ENCODE results near the gene C5orf46. TPM values are rescaled to one million over a fixed set of nuclear protein-coding genes. Genes with fewer than 3 reads are reported as not detected.

C5orf46 gene
- polyA plus RNA-seq, 1 donor (not counting 4 experiments of a cell fraction or from before 2014, with no cell fraction given): 0.75 TPM

GRCh38 chr5:147845618-147846017 is 60.7 kb downstream of the C5orf46 start:
- H3K9ac ChIP-seq (ENCODE audit: control insufficient read depth, extremely low read depth, insufficient read depth, low read length): no peak overlapping the region
- no peaks in the 10 kb centered on the region for H3K27me3 ChIP-seq (ENCODE audit: control insufficient read depth, extremely low read depth, insufficient read depth, low read length)
- FAIRE-seq (no peak), DNase-seq (ENCODE audit: low read depth, low spot score) (no peak)
- H3K27ac ChIP-seq (ENCODE audit: control insufficient read depth, insufficient read depth, low read length): no peak overlapping the region
- H3K4me2 ChIP-seq (ENCODE audit: control insufficient read depth, extremely low read depth, insufficient read depth, low read depth, low read length): no peak overlapping the region
- TF ChIP-seq, protein P1, sequence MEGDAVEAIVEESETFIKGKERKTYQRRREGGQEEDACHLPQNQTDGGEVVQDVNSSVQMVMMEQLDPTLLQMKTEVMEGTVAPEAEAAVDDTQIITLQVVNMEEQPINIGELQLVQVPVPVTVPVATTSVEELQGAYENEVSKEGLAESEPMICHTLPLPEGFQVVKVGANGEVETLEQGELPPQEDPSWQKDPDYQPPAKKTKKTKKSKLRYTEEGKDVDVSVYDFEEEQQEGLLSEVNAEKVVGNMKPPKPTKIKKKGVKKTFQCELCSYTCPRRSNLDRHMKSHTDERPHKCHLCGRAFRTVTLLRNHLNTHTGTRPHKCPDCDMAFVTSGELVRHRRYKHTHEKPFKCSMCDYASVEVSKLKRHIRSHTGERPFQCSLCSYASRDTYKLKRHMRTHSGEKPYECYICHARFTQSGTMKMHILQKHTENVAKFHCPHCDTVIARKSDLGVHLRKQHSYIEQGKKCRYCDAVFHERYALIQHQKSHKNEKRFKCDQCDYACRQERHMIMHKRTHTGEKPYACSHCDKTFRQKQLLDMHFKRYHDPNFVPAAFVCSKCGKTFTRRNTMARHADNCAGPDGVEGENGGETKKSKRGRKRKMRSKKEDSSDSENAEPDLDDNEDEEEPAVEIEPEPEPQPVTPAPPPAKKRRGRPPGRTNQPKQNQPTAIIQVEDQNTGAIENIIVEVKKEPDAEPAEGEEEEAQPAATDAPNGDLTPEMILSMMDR (optimal IDR thresholded peaks at IDR 0.05 in 1 of 3, IDR thresholded peaks at IDR 0.05 in 1 of 3, conservative IDR thresholded peaks at IDR 0.05 in 1 of 3; ENCODE audit: extremely low read depth in 1 of 3, insufficient read depth in 2 of 3, low read length in 3 of 3): no peak
- TF ChIP-seq EZH2 (IDR thresholded peaks at IDR 0.05; ENCODE audit: low read length): no peak
- H3K4me3 ChIP-seq (ENCODE audit: control insufficient read depth in 2 of 3, extremely low read depth in 1 of 3, insufficient read depth in 2 of 3, low read depth in 1 of 3, low read length in 3 of 3): no peak overlapping the region
- no peak overlapping the region for H2AFZ ChIP-seq (ENCODE audit: control insufficient read depth, low read length)
- dilution Hi-C loops (cut with MboI; ENCODE audit: extremely low pct_ligation_motif_present, low sequenced_read_pairs): no loop called here
- no peaks in the 10 kb centered on the region for H3K9me1 ChIP-seq (ENCODE audit: control insufficient read depth, extremely low read depth, insufficient read depth, low read length)
- H3K79me2 ChIP-seq (ENCODE audit: control insufficient read depth, insufficient read depth, low read length): no peaks in the 10 kb centered on the region
- H4K20me1 ChIP-seq (ENCODE audit: control insufficient read depth, extremely low read depth, insufficient read depth, low read length): no peaks in the 10 kb centered on the region
- no peaks in the 10 kb centered on the region for H3K4me1 ChIP-seq (ENCODE audit: control insufficient read depth, extremely low read depth, insufficient read depth, low read length)
- no peaks in the 10 kb centered on the region for H3K9me3 ChIP-seq (ENCODE audit: control insufficient read depth, low read depth, low read length)
- no peaks in the 10 kb centered on the region for H3K36me3 ChIP-seq (ENCODE audit: control insufficient read depth in 2 of 2, extremely low read depth in 1 of 2, insufficient read depth in 2 of 2, low read length in 2 of 2)

GRCh38 chr5:147844846-147845245 is 61.5 kb downstream of the C5orf46 start:
- Histone ChIP-seq H3K4me2 (ENCODE audit: control insufficient read depth, extremely low read depth, insufficient read depth, low read depth, low read length) (no peak overlapping the region), H3K79me2 (ENCODE audit: control insufficient read depth, insufficient read depth, low read length) (no peaks in the 10 kb centered on the region), H3K4me3 (ENCODE audit: control insufficient read depth in 2 of 3, extremely low read depth in 1 of 3, insufficient read depth in 2 of 3, low read depth in 1 of 3, low read length in 3 of 3) (no peak overlapping the region), H4K20me1 (ENCODE audit: control insufficient read depth, extremely low read depth, insufficient read depth, low read length) (no peaks in the 10 kb centered on the region), H3K4me1 (ENCODE audit: control insufficient read depth, extremely low read depth, insufficient read depth, low read length) (no peaks in the 10 kb centered on the region), H3K9ac (ENCODE audit: control insufficient read depth, extremely low read depth, insufficient read depth, low read length) (no peak overlapping the region), H3K36me3 (ENCODE audit: control insufficient read depth in 2 of 2, extremely low read depth in 1 of 2, insufficient read depth in 2 of 2, low read length in 2 of 2) (no peaks in the 10 kb centered on the region), H3K9me1 (ENCODE audit: control insufficient read depth, extremely low read depth, insufficient read depth, low read length) (no peaks in the 10 kb centered on the region), H3K9me3 (ENCODE audit: control insufficient read depth, low read depth, low read length) (no peaks in the 10 kb centered on the region), H2AFZ (ENCODE audit: control insufficient read depth, low read length) (no peak overlapping the region), H3K27ac (ENCODE audit: control insufficient read depth, insufficient read depth, low read length) (no peak overlapping the region), H3K27me3 (ENCODE audit: control insufficient read depth, extremely low read depth, insufficient read depth, low read length) (no peaks in the 10 kb centered on the region)
- dilution Hi-C loops (cut with MboI; ENCODE audit: extremely low pct_ligation_motif_present, low sequenced_read_pairs): no loop called here
- TF ChIP-seq, protein P1 (optimal IDR thresholded peaks at IDR 0.05 in 1 of 3, IDR thresholded peaks at IDR 0.05 in 1 of 3, conservative IDR thresholded peaks at IDR 0.05 in 1 of 3; ENCODE audit: extremely low read depth in 1 of 3, insufficient read depth in 2 of 3, low read length in 3 of 3): no peak
- TF ChIP-seq EZH2 (IDR thresholded peaks at IDR 0.05; ENCODE audit: low read length): no peak
- DNase-seq (ENCODE audit: low read depth, low spot score) (no peak), FAIRE-seq (no peak)

Data from keratinocyte (primary cell).